ENCODE results near the gene CSKMT.

CSKMT gene

DNA sequence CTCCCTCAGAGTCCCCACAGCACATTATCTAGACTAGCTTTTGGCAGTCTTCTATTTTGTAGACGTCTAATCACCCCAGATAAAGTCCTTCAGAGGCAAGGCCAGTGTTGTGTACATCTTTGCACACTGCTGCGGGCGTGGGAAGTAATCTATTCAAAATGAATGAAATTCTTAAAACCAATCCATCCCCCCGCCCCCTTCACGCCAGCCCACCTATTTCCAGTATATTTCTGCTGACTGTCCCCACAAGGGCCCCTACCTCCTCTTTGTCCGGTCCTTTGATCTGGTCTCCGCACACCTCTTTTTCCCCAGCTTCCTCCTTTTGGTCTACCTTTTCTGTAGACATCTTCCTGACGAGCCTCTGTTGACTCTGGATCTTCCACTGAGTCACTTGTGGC is 41.7 kb downstream of the CSKMT start:
- no peak for DNase-seq (ENCODE audit: low read depth)
- TF ChIP-seq, protein P1, sequence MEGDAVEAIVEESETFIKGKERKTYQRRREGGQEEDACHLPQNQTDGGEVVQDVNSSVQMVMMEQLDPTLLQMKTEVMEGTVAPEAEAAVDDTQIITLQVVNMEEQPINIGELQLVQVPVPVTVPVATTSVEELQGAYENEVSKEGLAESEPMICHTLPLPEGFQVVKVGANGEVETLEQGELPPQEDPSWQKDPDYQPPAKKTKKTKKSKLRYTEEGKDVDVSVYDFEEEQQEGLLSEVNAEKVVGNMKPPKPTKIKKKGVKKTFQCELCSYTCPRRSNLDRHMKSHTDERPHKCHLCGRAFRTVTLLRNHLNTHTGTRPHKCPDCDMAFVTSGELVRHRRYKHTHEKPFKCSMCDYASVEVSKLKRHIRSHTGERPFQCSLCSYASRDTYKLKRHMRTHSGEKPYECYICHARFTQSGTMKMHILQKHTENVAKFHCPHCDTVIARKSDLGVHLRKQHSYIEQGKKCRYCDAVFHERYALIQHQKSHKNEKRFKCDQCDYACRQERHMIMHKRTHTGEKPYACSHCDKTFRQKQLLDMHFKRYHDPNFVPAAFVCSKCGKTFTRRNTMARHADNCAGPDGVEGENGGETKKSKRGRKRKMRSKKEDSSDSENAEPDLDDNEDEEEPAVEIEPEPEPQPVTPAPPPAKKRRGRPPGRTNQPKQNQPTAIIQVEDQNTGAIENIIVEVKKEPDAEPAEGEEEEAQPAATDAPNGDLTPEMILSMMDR (IDR thresholded peaks at IDR 0.05; ENCODE audit: control insufficient read depth, extremely low read depth, insufficient read depth): no peak
- H3K4me3 ChIP-seq (ENCODE audit: low read depth, low read length): peak overlapping the region; percentile 81

DNA sequence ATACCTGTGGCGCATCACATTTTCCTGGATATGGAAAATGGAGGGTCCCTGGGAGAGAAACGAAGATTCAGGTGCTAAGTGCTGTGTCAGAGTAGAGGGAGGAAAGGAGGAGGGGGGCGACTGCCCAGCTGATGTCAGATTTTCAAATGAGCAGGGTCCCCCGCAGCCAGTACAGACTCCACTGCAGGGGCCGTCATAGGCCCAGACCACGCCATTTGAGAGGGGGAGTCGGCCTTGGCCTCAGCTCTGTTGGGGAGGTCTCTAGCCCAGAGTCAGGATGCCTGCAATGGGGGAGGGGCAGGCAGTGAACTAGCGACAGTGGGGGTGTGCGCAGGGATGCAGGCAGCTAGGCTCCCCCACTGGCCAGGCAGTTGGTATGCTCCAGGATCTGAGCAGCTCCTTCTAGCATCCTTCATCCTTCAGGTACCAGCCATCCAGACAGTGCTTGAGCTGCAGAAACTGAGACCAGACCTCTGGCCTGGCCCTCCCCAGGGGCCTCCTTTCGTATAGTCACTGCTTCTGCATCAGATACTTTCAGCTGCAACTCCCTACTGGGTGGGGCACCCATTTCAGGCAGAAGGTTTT is 42.3 kb downstream of the CSKMT start, which contains the start of the genes BSCL2 and GNG3:
Gene BSCL2 (minus strand): TSS at position 148 of the 585 bp plus-strand sequence. CDS start 229 bp downstream, outside the sequence.
Gene GNG3 (plus strand): TSS at position 400 of the 585 bp plus-strand sequence. CDS start 620 bp downstream, outside the sequence.
- TF ChIP-seq, protein P1 (IDR thresholded peaks at IDR 0.05; ENCODE audit: control insufficient read depth, extremely low read depth, insufficient read depth): no peak
- peak within 1 kb of the TSS; percentile 81 for H3K4me3 ChIP-seq (ENCODE audit: low read depth, low read length)
- no peak for DNase-seq (ENCODE audit: low read depth)

DNA sequence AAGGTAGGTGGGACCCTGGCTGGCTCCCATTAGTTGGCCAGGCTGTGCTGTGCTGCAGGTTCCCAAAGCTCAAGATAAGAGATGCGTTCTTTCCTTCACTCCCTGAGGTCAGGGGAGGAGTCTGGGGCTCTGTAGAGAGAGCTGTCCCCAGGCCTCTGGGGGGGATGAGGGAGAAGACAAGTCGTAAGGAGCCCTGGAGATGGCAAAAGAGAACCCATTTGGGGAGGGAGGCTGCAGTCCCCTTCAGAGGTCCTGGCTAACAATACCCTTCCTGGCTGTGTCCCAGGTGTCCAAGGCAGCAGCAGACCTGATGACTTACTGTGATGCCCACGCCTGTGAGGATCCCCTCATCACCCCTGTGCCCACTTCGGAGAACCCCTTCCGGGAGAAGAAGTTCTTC is 43.3 kb downstream of the CSKMT start:
- peak overlapping the region; percentile 59 for H3K4me3 ChIP-seq (ENCODE audit: low read depth, low read length)
- DNase-seq (ENCODE audit: low read depth): no peak

DNA sequence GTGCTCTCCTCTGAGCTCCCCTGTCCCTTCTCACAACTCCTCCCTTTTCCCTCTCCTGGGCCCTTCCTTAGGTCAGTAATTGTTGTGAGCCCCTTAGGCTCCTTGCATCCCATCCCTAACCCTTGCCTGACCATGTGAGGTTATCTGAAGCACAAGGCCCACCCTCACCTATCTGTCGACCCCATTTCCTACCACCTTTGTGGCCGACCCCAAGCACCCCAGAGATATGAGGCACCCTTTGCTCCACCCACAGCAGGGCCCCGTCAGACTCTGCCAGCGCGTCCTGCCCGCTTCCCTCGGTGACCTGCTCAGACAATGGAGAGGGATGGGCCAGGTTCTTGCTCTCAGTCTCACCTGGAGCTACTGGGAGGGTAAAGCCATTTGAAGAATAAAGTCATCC is 43.7 kb downstream of the CSKMT start:
- no peak for DNase-seq (ENCODE audit: low read depth)
- H3K4me3 ChIP-seq (ENCODE audit: low read depth, low read length): peak overlapping the region; percentile 59
- TF ChIP-seq, protein P1 (IDR thresholded peaks at IDR 0.05; ENCODE audit: control insufficient read depth, extremely low read depth, insufficient read depth): no peak

More for the DNA sequence above, 43.3 kb downstream of the CSKMT start:
- TF ChIP-seq, protein P1 (IDR thresholded peaks at IDR 0.05; ENCODE audit: control insufficient read depth, extremely low read depth, insufficient read depth): no peak

DNA sequence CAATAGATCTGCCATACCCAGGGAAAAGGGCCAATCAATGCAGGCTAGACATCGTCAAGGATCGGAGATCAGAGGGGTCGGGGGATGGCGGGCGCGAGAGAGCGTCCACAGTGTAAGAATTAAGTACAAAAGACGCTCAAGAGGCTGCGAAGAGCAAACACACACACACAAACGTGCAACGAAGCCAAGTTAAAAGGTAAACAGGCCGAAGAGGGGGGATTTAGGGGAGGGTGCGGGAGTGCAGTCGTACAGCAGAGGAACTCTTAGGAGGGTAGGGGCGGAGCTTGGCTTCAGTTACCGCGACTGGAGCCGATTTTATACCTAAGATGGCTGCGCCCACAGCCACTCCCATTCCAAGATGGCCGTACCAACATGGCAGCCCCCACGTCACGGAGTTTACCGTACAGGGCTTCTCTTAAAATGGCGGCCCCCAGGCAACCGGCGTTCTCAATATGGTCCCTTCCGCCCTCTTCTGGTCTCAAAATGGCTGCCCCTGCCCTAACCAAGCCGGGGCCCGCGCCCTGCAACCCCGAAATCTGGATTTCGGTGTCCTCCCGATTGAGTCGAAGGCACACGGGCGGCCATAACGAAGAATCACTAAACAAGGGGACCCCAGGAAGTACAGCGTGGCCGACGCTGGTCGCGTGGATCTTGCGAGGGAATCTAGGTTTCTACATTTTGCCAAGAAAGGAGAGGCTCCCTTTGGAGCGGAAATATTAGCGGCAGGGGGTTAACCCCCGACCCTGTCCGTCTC is 44.3 kb downstream of the CSKMT start:
- peak; percentile 98 for DNase-seq (ENCODE audit: low read depth)
- peak overlapping the region; percentile 59 for H3K4me3 ChIP-seq (ENCODE audit: low read depth, low read length)

DNA sequence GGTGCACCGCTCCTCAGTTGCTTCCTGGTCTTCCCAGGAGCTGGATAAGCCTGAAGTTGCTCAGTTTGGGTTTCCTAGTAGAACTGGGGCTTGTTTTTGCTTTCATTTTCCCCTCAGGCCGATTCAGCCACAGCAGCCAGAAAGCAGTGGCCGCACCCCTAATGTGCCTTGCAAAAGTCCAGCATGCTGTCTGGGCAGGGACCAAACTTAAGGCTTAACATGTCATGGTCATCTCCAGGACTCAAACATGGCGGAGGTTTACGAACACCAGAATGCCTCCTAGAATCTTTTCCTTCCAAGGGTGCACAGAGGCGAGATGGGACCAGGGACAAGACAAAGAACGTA is 44.9 kb downstream of the CSKMT start:
- TF ChIP-seq, protein P1 (IDR thresholded peaks at IDR 0.05; ENCODE audit: control insufficient read depth, extremely low read depth, insufficient read depth): no peak
- no peak for DNase-seq (ENCODE audit: low read depth)
- H3K4me3 ChIP-seq (ENCODE audit: low read depth, low read length): peak overlapping the region; percentile 59

More for the DNA sequence above, 44.3 kb downstream of the CSKMT start:
- TF ChIP-seq, protein P1 (IDR thresholded peaks at IDR 0.05; ENCODE audit: control insufficient read depth, extremely low read depth, insufficient read depth): 0 out of 2 replicates have a peak, but pooled peaks have one; percentile 3

Data from LNCaP clone FGC (cell line).